Upper lobe of left lung (tissue), 4 donors: ENCODE measurements around the gene ADAMTS12.

Experiments
- EP300 ChIP-seq, 4 donors: sonication (generic); formaldehyde crosslinking; IDR thresholded peaks; one replicate each; pipeline ENCODE4 v1.5.1; 2017; ENCODE audit warnings: antibody characterized with exemption in 4 of 4, control low read depth in 2 of 4
- POLR2A ChIP-seq, 4 donors: fragments of 450-650 bp; IDR thresholded peaks; one replicate each; pipeline ENCODE4 v1.5.1; 2016 to 2017; ENCODE audit warnings: antibody characterized with exemption in 4 of 4, mild to moderate bottlenecking in 2 of 4
- POLR2AphosphoS5 ChIP-seq, 2 donors: sonication (generic); formaldehyde crosslinking; IDR thresholded peaks; one replicate each; pipeline ENCODE4 v1.5.1; 2017; ENCODE audit warnings: antibody characterized with exemption in 2 of 2
- TF ChIP-seq, protein P1 (sequence below), 6 experiments: fragments of 450-650 bp in 4 of 6; fragments of 200-600 bp in 2 of 6; sonication (generic) in 2 of 6; IDR thresholded peaks; one replicate each; pipeline ENCODE4 v1.5.1; 2016 to 2019; ENCODE audit warnings: antibody characterized with exemption in 6 of 6

DNA sequence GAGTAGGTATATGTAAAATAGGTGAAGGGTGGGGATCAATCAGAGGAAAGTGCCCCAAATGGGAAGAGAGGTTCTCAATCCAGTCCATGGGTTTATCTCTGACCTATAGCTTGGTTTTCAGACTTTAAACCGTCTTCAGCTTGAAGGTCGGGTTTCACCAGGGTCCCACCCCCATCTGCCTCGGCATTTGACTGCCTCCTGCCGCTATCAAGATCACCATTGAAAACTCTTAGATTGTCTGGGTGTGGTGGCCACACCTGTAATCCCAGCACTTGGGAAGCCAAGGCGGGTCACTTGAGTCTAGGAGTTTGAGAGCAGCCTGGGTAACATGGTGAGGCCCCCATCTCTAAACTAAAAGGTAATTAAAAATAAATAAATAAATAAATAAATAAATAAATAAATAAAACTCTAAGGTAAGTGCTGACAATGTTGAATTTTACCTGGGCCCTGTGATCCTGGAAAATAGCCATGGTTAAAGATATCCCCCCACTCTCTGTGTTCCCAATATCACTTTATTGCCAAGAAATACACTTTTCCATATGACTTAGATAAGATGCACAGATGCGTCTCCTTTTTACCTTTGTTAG is 402.2 kb downstream of the ADAMTS12 start:
- TF ChIP-seq, protein P1, sequence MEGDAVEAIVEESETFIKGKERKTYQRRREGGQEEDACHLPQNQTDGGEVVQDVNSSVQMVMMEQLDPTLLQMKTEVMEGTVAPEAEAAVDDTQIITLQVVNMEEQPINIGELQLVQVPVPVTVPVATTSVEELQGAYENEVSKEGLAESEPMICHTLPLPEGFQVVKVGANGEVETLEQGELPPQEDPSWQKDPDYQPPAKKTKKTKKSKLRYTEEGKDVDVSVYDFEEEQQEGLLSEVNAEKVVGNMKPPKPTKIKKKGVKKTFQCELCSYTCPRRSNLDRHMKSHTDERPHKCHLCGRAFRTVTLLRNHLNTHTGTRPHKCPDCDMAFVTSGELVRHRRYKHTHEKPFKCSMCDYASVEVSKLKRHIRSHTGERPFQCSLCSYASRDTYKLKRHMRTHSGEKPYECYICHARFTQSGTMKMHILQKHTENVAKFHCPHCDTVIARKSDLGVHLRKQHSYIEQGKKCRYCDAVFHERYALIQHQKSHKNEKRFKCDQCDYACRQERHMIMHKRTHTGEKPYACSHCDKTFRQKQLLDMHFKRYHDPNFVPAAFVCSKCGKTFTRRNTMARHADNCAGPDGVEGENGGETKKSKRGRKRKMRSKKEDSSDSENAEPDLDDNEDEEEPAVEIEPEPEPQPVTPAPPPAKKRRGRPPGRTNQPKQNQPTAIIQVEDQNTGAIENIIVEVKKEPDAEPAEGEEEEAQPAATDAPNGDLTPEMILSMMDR (IDR thresholded peaks at IDR 0.05): no peak
- TF ChIP-seq EP300 (IDR thresholded peaks at IDR 0.05) (no peak), POLR2A (IDR thresholded peaks at IDR 0.05) (no peak), POLR2AphosphoS5 (IDR thresholded peaks at IDR 0.05) (no peak)
